Endothelial cell (in vitro differentiated cells): Measurements from ENCODE around the gene RALY. TPM values are rescaled to one million over a fixed set of nuclear protein-coding genes. Genes with fewer than 3 reads are reported as not detected.
A peak's percentile ranks its signal among the peaks of the same experiment; 100 is the strongest.
"Not testable (repeated sequence)": the region's sequence is repeated elsewhere in the genome, so short reads cannot be mapped to it uniquely, and the experiment has no call there.

Source experiments
- DNase-seq: peaks from one replicate; pipeline ENCODE4 v3.0.0; 2021; ENCODE audit warnings: low spot score
- H3K27ac Mint-ChIP-seq: one replicate; pipeline ENCODE4 v1.8.0; 2021; ENCODE audit warnings: mixed read lengths, inconsistent platforms; ENCODE audit not compliant: unreplicated experiment
- H3K27me3 Mint-ChIP-seq: one replicate; pipeline ENCODE4 v1.8.0; 2021; ENCODE audit warnings: mild to moderate bottlenecking, moderate library complexity, mixed read lengths, inconsistent platforms; ENCODE audit not compliant: unreplicated experiment
- H3K36me3 Mint-ChIP-seq: one replicate; pipeline ENCODE4 v1.8.0; 2021; ENCODE audit warnings: mild to moderate bottlenecking, low read depth, mixed read lengths, inconsistent platforms; ENCODE audit not compliant: unreplicated experiment
- H3K4me1 Mint-ChIP-seq: one replicate; pipeline ENCODE4 v1.8.0; 2021; ENCODE audit warnings: mild to moderate bottlenecking, mixed read lengths, inconsistent platforms; ENCODE audit not compliant: unreplicated experiment
- H3K4me3 Mint-ChIP-seq: one replicate; pipeline ENCODE4 v1.8.0; 2021; ENCODE audit warnings: mild to moderate bottlenecking, mixed read lengths, inconsistent platforms; ENCODE audit not compliant: unreplicated experiment
- H3K9me3 Mint-ChIP-seq: one replicate; pipeline ENCODE4 v1.8.0; 2021; ENCODE audit warnings: mixed read lengths, inconsistent platforms; ENCODE audit not compliant: unreplicated experiment
- CTCF ChIP-seq: fragments of 200-600 bp; sonication (generic); IDR thresholded peaks from one replicate; pipeline ENCODE4 v1.5.0; 2021; ENCODE audit warnings: antibody characterized with exemption; ENCODE audit not compliant: unreplicated experiment
- total RNA-seq: library from RNA; stranded (reverse); fragmentation: NEBNext Ultra II Directional; extraction: Animal tissue kit (Norgen Biotek cat#: 25700); gene quantifications from one replicate; pipeline ENCODE4 v1.2.1, GENCODE V29; 2021; ENCODE audit not compliant: unreplicated experiment

Gene RALY
- total RNA-seq, 1 donor from 2014 or later: 168 TPM

GRCh38 chr20:34123309-34123708 is 129.6 kb downstream of the RALY start:
- no peaks in the 10 kb centered on the region for H3K36me3 Mint-ChIP-seq
- H3K4me3 Mint-ChIP-seq: no peak overlapping the region
- DNase-seq: no peak
- no peaks in the 10 kb centered on the region for H3K9me3 Mint-ChIP-seq
- TF ChIP-seq CTCF: no peak
- H3K27me3 Mint-ChIP-seq: no peaks in the 10 kb centered on the region
- no peak overlapping the region for H3K27ac Mint-ChIP-seq
- H3K4me1 Mint-ChIP-seq: peaks cover 32% of the 10 kb centered on the region

GRCh38 chr20:34124469-34125249 is 130.9 kb downstream of the RALY start:
- H3K36me3 Mint-ChIP-seq: no peaks in the 10 kb centered on the region
- no peak overlapping the region for H3K27ac Mint-ChIP-seq
- no peak for TF ChIP-seq CTCF

GRCh38 chr20:34127792-34128191 is 134.1 kb downstream of the RALY start:
- Mint-ChIP-seq H3K27ac (peak overlapping the region; percentile 51), H3K27me3 (peaks cover 1% of the 10 kb centered on the region), H3K4me1 (peaks cover 28% of the 10 kb centered on the region), H3K9me3 (no peaks in the 10 kb centered on the region), H3K36me3 (no peaks in the 10 kb centered on the region), H3K4me3 (no peak overlapping the region)
- TF ChIP-seq CTCF: no peak
- no peak for DNase-seq

More at GRCh38 chr20:34124469-34125249, 130.9 kb downstream of the RALY start:
- Mint-ChIP-seq H3K9me3 (no peaks in the 10 kb centered on the region), H3K4me3 (no peak overlapping the region), H3K27me3 (no peaks in the 10 kb centered on the region), H3K4me1 (peaks cover 36% of the 10 kb centered on the region)
- DNase-seq: no peak

GRCh38 chr20:34129518-34130162 is 135.9 kb downstream of the RALY start:
- H3K27me3 Mint-ChIP-seq: peaks cover 1% of the 10 kb centered on the region
- peak; percentile 69 for DNase-seq
- TF ChIP-seq CTCF: peak; percentile 96
- no peak overlapping the region for H3K4me3 Mint-ChIP-seq
- no peaks in the 10 kb centered on the region for H3K36me3 Mint-ChIP-seq
- no peaks in the 10 kb centered on the region for H3K9me3 Mint-ChIP-seq
- peaks cover 19% of the 10 kb centered on the region for H3K4me1 Mint-ChIP-seq
- H3K27ac Mint-ChIP-seq: no peak overlapping the region

- Mint-ChIP-seq H3K4me1 (peaks cover 30% of the 10 kb centered on the region), H3K27me3 (peaks cover 1% of the 10 kb centered on the region), H3K27ac (no peak overlapping the region), H3K36me3 (no peaks in the 10 kb centered on the region), H3K9me3 (no peaks in the 10 kb centered on the region), H3K4me3 (no peak overlapping the region)
- no peak for DNase-seq
- TF ChIP-seq CTCF: no peak
These were observed 137.8 kb downstream of the RALY start for GRCh38 chr20:34131491-34131890.

GRCh38 chr20:34132491-34132890 is 138.8 kb downstream of the RALY start:
- not testable (repeated sequence) for H3K4me3 Mint-ChIP-seq, DNase-seq, H3K9me3 Mint-ChIP-seq, H3K36me3 Mint-ChIP-seq, H3K27ac Mint-ChIP-seq, H3K27me3 Mint-ChIP-seq
- H3K4me1 Mint-ChIP-seq: peaks cover 29% of the 10 kb centered on the region

GRCh38 chr20:34132943-34133342 is 139.2 kb downstream of the RALY start:
- H3K27ac Mint-ChIP-seq, H3K27me3 Mint-ChIP-seq, H3K9me3 Mint-ChIP-seq, DNase-seq, H3K4me3 Mint-ChIP-seq, H3K36me3 Mint-ChIP-seq: not testable (repeated sequence)
- peaks cover 26% of the 10 kb centered on the region for H3K4me1 Mint-ChIP-seq
